GM19023 (cell line): ENCODE measurements around the gene OR12D2.
"Not testable (repeated sequence)": the region's sequence is repeated elsewhere in the genome, so short reads cannot be mapped to it uniquely, and the experiment has no call there.

Source experiments
- ATAC-seq: cut with Tn5 transposase; IDR thresholded peaks from one replicate; pipeline ENCODE4 v1.9.1; 2021; ENCODE audit warnings: mild to moderate bottlenecking, moderate library complexity; ENCODE audit not compliant: unreplicated experiment

The OR12D2 gene, protein sequence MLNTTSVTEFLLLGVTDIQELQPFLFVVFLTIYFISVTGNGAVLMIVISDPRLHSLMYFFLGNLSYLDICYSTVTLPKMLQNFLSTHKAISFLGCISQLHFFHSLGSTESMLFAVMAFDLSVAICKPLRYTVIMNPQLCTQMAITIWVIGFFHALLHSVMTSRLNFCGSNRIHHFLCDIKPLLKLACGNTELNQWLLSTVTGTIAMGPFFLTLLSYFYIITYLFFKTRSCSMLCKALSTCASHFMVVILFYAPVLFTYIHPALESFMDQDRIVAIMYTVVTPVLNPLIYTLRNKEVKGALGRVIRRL

DNA sequence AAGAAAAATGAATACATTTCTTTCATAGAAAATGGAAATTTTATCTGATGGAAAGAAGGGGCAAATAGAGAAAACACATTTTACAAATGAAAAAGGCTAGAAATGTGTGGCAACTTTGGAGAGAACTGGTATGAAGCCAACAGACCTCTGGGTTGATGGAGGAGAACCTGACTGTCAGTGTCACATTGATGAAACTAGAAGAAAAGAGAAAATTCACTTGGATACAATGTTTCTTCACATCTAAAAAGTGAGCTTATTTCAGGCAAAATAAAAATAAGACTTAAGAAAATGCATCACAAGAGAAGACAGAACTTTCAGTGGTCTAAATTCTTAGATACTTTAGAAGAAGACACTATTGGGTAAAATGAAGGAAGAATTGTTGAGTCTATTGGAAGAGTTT lies at the start of gene OR12D2:
OR12D2 (plus strand) TSS at position 301 of the 400 bp plus-strand sequence. CDS start 1,069 bp downstream, outside the sequence.
- no peak for ATAC-seq

DNA sequence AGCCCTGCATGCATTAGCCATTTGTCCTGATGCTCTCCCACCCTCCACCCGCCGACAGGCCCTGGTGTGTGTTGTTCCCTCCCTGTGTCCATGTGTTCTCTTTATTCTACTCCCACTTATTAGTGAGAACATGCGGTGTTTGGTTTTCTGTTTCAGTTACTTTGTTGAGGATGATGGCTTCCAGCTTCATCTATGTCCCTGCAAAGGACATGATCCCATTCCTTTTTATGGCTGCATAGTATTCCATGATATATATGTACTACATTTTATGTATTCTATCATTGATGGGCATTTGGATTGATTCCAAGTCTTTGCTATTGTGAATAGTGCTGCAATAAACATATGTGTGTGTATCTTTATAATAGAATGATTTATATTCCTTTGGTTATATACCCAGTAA lies 46.1 kb upstream of the OR12D2 start:
- not testable (repeated sequence) for ATAC-seq

DNA sequence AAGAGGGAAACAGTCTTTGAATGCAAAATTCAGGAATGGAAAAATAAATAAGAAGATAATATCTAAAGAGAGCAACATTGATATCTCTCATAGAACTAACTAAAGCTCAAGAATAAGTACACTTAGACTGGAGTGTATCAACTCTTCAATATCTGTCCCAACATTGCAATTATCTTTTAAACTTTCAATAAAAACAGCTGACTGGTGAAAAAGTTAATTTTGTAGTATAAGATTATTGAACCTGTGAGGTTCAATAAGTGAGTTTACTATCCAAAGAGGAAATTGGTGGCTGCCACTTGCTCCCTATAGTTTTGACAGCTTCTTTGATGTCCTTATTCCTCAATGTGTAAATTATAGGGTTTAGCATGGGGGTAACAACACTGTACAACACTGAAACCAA lies 40.5 kb upstream of the OR12D2 start:
- ATAC-seq: no peak

DNA sequence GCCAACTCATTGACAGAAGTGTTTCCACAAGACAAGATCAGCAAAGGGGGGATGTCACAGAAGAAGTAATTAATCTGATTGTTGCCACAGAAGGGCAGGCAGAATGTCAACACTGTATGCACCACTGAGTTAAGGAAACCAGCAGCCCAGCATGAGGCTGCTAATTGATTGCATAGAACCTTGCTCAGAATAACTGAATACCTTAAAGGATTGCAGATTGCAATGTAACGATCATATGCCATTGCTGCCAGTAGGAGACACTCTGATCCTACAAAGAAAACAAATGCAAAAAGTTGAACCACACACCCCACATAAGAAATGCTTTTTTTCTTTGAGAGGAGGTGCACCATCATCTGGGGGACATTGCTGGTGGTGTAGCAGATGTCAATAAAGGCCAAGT lies 39.8 kb upstream of the OR12D2 start:
- ATAC-seq: no peak

DNA sequence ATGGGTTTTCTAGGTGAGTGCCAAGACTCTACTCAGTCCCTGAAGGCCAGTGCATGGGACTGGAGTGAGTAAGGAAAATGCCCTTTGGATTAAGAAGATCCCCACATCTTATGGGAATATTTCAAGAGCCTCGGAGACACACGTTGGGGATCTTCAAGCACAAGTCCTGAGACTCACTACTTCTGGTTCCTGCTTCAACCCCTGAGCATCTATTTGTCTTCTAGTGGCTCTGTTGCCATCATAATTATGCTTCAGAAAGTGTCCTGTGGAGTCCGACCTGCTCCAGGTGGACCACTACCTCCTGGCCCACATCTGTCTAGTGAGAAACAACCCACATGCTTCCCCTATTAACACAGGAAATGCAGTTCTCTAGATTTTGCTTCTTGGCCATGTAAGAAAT lies 26.7 kb upstream of the OR12D2 start, which contains the start of gene OR5V1:
OR5V1 (minus strand) TSS at position 101 of the 400 bp plus-strand sequence. CDS start 12,670 bp downstream, outside the sequence.
- ATAC-seq: no peak

DNA sequence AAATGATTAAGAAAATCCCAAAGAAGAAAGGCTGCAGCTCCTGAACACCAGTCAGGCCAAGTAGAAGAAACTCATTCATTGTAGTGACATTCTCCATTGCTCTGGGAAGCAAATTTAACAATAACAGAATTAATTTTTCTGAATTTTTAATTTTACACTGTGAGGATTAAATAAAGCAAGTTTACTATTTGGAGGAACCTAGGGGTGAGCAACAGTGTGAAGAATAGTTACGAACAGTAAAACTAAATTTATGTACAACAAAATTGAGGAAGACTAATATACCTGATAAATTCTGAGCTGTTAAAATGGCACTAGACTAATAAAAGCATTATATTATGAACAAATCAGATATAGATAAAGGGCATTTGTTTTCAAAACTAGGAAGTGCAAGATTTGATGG lies 20.2 kb upstream of the OR12D2 start, which contains the start of gene OR12D3:
OR12D3 (minus strand) TSS at position 101 of the 400 bp plus-strand sequence; CDS start at position 97, 4 bp downstream.
- ATAC-seq: no peak

DNA sequence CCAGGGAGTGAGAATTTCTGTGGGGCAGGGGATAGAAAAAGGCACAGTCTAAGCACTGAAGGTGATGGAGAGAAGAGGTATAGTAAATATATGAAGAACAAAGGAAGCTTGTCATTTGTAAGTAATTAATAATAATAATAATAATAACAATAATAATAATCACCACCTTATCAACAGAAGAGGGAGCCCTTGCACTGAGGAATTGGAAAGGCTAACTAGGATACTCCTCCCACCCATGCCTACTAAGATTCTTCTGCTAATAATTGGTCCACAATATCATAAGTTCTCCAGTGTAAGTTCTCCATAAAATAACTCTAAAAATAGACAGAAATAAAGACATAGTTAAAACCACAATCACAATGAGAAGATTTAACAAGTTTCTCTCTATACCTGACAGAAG lies 19.4 kb upstream of the OR12D2 start:
- no peak for ATAC-seq

DNA sequence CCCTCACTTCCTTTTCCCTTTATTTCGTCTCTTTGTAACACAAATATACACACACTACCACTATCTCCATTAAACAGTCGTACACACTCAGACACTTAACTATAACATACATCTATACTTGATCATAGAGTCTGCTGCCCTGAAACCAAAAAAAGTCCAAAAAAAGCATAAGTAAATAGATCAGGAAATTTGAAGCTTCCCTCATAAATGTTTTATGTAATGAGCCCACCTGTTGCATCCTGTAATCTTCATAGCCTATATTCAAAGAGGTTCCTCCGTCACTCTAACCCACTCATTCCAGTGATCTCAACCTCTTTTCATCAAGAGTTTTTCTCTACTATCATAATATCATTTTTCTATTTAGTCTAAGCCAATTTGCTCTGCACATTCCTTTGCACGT lies 6.9 kb upstream of the OR12D2 start:
- ATAC-seq: no peak

DNA sequence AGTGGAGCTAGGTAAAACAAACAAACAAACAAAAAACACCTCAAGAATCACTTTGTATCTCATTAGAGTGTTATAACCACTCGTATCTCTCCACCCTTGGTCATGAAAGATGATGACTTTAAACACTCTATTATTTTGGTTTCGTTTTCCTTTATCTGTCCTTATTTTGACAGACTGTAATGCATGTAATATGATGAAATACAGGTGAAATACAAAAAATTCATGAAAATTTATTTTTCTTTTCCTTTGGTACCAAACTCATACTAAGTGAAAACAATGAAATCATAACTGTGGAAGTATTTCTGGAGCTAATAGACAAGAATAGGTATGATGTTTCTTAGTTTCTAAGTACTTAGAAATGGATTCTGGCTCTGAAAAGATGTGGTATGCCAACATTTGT lies 4.1 kb downstream of the OR12D2 start:
- no peak for ATAC-seq

DNA sequence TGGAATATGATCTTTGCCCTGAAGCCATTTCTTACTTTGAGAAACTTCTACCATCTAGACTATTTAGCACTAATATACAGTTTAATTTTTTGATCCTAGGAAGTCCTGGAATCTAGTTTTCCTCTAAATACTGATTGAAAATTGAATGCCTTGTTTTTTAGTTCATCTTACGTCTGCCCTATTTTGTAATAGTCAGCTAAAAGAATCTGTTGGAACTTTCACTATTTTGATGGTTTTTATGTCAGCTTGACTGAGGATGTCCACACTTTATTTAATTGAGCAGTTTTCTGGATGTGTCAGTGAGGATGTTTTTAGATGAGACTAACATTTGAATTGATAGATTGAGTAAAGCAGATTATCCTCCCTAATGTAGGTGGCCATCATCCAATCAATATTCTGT lies 8.4 kb downstream of the OR12D2 start:
- no peak for ATAC-seq

DNA sequence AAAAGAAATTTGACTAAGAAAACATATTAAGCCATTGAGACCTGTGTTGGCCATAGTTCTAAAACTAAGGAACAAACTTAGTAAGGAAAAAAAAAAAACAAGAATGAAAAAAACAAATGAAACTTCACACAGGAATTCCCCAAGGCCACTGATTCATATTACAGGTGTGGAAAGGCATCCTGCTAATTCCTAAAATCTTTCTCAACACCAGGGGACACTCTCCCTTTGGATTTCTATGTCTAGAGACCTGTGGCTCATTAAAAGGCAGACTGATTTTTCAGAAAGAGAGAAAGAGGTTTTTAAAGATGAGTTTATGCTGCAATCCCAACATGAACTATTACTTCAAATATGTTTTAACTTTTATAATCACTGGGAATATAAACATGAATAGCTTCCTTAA lies 19.2 kb downstream of the OR12D2 start, which contains the start of gene OR12D1:
OR12D1 (plus strand) TSS at position 341 of the 400 bp plus-strand sequence.
- ATAC-seq: no peak

DNA sequence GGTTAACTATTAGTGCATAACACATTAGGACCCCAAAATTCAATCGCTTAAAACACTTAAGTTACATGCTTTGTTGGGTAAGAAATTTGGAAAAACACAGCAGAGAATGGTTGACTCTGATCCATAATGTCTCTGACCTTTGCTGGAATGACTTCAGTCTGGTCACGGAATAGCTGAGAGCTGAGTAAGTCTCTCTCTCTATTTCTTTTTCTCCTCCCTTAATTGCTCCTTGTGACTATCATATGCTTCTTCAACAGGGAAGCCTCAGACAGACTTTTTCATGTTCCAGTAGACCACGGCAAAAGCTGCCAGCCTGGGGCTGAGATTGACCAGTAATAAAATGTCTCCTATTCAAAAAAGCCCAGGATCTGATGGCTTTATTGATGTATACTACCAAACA lies 24.1 kb downstream of the OR12D2 start:
- no peak for ATAC-seq

DNA sequence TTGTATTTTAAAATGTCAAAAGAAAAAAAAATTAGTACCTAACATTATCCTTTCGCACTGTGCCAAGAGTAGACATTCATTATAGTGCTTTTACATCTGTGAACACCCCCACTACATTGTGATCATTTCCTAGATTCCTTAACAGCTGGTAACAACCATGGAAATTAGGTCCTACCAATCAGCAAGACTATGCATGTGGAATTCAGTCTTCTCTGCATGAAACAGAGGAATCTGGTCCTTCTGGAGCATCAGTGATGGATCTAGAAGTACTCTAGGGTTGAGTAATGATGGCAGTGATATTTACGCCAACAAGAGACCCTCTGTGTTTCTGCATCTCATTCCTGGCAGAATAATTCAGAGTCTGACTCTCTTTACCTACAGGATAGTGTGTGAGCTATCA lies 28.7 kb downstream of the OR12D2 start:
- ATAC-seq: no peak

DNA sequence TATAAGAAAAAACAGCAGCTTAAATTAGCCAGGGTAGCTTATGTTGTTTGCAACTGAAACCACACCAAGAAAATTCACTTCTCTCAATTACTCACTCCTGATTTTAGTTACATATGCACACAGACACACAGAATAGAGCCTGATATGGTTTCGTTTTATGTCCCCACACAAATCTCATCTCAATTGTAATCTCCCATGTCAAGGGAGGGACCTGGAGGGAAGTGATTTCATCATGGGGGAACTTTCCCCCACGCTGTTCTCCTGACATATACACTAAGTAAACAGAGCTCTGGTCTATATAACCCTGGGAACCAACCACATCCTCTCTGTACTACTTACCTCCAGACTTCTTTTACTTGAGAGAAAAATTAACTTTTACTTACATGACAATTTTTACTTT lies 29.1 kb downstream of the OR12D2 start:
- no peak for ATAC-seq

DNA sequence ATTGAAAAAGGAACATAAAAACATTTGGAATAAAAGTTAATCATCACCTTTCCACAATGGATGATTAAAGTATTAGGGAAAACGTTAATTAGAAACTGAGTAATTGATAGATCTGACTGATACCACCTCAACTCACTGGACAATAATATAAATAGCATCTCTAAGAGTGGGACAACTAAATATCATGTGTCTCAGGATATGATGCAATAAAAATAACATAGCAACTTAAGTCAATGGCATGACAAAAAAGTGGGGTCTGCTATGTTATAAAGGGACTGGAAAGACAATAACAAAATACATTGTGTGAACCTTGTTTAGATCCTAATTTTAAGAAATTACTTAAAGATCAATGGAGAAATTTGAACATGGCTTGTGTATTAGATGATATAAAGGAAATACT lies 29.6 kb downstream of the OR12D2 start:
- no peak for ATAC-seq

DNA sequence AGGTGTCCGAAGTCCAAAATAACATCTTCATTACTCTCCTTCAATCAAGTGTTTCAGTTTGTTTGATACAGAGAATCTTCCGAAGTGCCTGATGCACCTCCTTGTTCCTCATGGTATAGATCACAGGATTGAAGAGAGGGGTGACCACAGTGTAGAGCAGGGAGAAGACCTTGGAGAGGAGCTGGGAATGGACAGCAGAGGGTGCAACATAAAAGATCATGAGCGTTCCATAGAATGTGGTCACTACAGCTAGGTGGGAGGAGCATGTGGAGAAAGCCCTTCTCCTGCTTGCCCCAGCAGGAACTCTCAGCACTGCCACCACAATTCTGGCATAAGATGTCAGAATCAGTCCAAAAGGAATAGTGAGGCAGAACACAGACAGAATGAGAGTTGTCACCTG lies 31.2 kb downstream of the OR12D2 start:
- ATAC-seq: no peak

DNA sequence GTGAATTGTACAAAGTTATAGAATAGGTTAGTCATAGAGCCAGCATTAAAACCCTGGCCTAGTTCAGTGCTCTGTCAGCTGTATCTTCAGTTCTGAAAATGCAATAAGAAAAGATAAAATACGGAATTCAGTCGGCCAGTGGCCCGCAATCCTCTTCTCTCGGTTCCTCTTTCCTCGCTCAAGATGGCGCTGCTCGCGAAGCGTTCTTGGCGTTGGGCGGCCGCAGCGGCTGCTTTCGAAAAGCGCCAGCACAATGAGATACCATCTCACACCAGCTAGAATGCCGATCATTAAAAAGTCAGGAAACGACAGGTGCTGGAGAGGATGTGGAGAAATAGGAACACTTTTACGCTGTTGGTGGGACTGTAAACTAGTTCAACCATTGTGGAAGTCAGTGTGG lies 41.3 kb downstream of the OR12D2 start:
- ATAC-seq: not testable (repeated sequence)

DNA sequence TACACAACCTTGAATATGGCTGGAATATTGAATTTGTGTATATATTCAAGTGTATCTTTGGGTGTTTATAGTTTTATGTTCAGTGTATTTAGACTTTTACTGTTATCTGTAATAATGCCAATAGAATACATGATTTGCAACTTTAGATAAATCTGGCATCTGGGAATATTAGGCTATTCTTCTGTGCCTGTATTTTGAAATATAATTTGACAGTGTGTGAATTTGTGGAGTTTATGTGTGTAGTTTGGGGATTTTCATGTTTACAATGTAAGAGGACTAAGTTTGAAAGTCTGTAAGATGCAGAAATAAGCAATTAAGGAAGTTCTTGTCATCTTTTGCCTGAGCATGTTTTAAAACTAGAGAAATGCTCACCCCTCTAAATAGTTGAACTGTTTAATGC lies 43.6 kb downstream of the OR12D2 start, which contains the start of gene OR10C1:
OR10C1 (plus strand) TSS at position 301 of the 400 bp plus-strand sequence. CDS start 710 bp downstream, outside the sequence.
- ATAC-seq: no peak

DNA sequence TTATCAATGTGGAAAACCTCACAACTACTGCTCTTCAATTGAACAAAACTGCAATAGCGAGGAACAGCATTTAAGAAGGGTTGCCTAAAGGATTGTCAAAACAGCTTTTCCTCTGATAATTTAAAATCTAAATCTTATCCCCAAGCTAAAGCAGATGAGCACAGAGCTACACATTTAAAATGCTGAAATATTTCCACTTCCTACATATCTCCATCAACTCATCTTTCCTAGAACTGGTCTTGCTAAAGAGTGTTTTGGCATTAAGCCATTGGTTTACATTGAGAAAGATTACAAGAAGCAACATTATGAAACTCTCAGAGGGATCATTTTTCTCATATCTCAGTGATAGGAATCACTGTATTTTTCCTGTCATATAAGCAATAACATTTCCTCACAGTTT lies 47.3 kb downstream of the OR12D2 start:
- no peak for ATAC-seq

DNA sequence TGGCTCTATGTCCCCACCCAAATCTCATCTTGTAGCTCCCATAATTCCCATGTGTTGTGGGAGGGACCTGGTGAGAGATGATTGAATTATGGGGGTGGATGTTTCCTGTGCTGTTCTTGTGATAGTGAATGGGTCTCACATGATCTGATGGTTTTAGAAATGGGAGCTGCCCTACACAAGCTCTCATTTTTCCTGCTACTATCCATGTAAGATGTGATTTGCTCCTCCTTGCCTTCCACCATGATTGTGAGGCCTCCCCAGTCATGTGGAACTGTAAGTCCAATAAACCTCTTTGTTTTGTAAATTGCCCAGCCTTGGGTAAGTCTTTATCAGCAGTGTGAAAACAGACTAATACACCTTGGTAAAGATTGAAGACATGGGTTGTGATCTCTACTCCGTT lies 48.6 kb downstream of the OR12D2 start:
- not testable (repeated sequence) for ATAC-seq
